HT1080 (cell line): ENCODE data around the gene ADGRD2. TPM values are rescaled to one million over a fixed set of nuclear protein-coding genes. Genes with fewer than 3 reads are reported as not detected.
"Not testable (repeated sequence)": the region's sequence is repeated elsewhere in the genome, so short reads cannot be mapped to it uniquely, and the experiment has no call there.

ENCODE experiments used
- DNase-seq: peaks from one replicate; pipeline ENCODE4 v3.0.0-alpha.2; 2015; ENCODE audit warnings: low read depth
- polyA plus RNA-seq, 2 experiments: library from polyadenylated mRNA; depleted of rRNA; stranded (reverse); fragments of >200 nt; gene quantifications; 2 replicates each; pipeline ENCODE4 v1.2.3, GENCODE V29; 2015
- total RNA-seq: library from RNA; depleted of rRNA; stranded (reverse); fragments of >200 nt; shearing (Covaris generic); gene quantifications from 2 replicates; pipeline ENCODE4 v1.2.3, GENCODE V29; 2014; rRNA removed

ADGRD2 gene
- total RNA-seq, result not detected in 2 replicates
- not detected in 2 replicates for polyA plus RNA-seq (2015; cell fraction: cytosol; rRNA removed)
- polyA plus RNA-seq (2015; cell fraction: nucleus; rRNA removed), result not detected in 2 replicates

- DNase-seq, result no peak
Measured at GRCh38 chr9:124450241-124450924, at the start of gene ADGRD2. TSS of gene ADGRD2 (plus strand) at chr9:124450451. CDS start at chr9:124451667, 1,216 bp downstream.

- no peak for DNase-seq
Measured at GRCh38 chr9:124403246-124403645, 47.0 kb upstream of the ADGRD2 start.

- no peak for DNase-seq
Measured at GRCh38 chr9:124409410-124409809, 40.8 kb upstream of the ADGRD2 start.

GRCh38 chr9:124410321-124410913 is 39.8 kb upstream of the ADGRD2 start:
- DNase-seq, result no peak

GRCh38 chr9:124411514-124412227 is 38.6 kb upstream of the ADGRD2 start:
- DNase-seq, result peak; percentile 84

GRCh38 chr9:124412228-124412575 is 38.0 kb upstream of the ADGRD2 start:
- no peak for DNase-seq

GRCh38 chr9:124414612-124415011 is 35.6 kb upstream of the ADGRD2 start:
- no peak for DNase-seq

- DNase-seq, result peak; percentile 91
Measured at GRCh38 chr9:124415102-124415851, 35.0 kb upstream of the ADGRD2 start, which contains the start of gene PSMB7. TSS of gene PSMB7 (minus strand) at chr9:124415442. CDS start at chr9:124415425, 17 bp downstream.

- DNase-seq, result no peak
Measured at GRCh38 chr9:124415852-124416484, 34.3 kb upstream of the ADGRD2 start.

- no peak for DNase-seq
Measured at GRCh38 chr9:124419832-124420489, 30.3 kb upstream of the ADGRD2 start.

GRCh38 chr9:124420991-124421543 is 29.2 kb upstream of the ADGRD2 start:
- no peak for DNase-seq

- DNase-seq, result no peak
Measured at GRCh38 chr9:124423155-124423554, 27.1 kb upstream of the ADGRD2 start.

GRCh38 chr9:124423591-124423990 is 26.7 kb upstream of the ADGRD2 start:
- no peak for DNase-seq

- not testable (repeated sequence) for DNase-seq
Measured at GRCh38 chr9:124425733-124426132, 24.5 kb upstream of the ADGRD2 start.

GRCh38 chr9:124426361-124426760 is 23.9 kb upstream of the ADGRD2 start:
- DNase-seq, result no peak

GRCh38 chr9:124427281-124427680 is 23.0 kb upstream of the ADGRD2 start:
- no peak for DNase-seq

- DNase-seq, result no peak
Measured at GRCh38 chr9:124428751-124429529, 21.3 kb upstream of the ADGRD2 start.

GRCh38 chr9:124429530-124429867 is 20.8 kb upstream of the ADGRD2 start:
- no peak for DNase-seq

GRCh38 chr9:124436320-124436719 is 13.9 kb upstream of the ADGRD2 start:
- DNase-seq, result no peak
